HG02571 (cell line): Measurements from ENCODE around the gene MYL6B.
"Not testable (repeated sequence)": the region's sequence is repeated elsewhere in the genome, so short reads cannot be mapped to it uniquely, and the experiment has no call there.

ENCODE experiments used
- ATAC-seq: cut with Tn5 transposase; IDR thresholded peaks from one replicate; pipeline ENCODE4 v1.9.1; 2021; ENCODE audit warnings: mild to moderate bottlenecking, moderate library complexity; ENCODE audit not compliant: unreplicated experiment

Gene MYL6B

DNA sequence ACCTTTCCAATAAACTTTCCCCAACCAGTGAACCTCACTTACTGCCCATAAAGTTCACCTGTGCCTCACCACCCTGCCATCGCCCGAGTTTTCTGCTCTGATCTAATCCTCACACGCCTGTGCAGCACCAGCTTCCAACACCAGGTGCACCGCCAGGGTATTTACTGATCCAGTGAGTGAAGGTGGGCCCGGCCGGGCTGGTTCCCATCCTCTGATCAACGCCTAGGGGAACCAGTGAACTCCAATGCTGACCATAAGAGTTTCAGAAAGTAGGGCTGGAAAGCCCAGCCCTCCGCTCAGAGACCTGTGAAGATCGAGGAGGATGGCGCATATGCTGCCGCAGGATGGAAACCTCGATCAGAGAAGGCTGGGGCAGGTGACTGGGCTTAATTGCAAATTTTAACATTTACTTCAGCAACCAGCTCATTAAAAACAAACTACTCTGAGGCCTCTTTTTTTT is 685 bp upstream of the MYL6B start:
- peak; percentile 37 for ATAC-seq

GRCh38 chr12:56152756-56153677 is 630 bp downstream of the MYL6B start:
- ATAC-seq, result no peak

GRCh38 chr12:56153678-56154065 is 1.3 kb downstream of the MYL6B start:
- ATAC-seq, result no peak

GRCh38 chr12:56154246-56154771 is 1.9 kb downstream of the MYL6B start:
- no peak for ATAC-seq

DNA sequence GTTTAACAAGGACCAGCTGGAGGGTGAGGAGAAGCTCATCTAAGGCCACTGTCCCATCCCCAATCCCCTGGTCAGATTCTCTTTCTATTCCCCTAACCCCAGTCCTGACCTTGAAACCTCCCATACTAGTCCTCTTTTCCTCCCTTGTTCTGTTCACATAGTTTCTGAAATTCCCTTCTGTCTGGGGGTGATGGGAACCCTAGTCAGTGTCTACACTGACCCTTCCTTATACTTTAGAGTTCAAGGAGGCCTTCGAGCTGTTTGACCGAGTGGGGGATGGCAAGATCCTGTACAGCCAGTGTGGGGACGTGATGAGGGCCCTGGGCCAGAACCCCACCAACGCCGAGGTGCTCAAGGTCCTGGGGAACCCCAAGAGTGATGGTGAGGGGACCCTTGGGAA is 2.4 kb downstream of the MYL6B start:
- no peak for ATAC-seq

GRCh38 chr12:56155256-56155845 is 3.0 kb downstream of the MYL6B start:
- no peak for ATAC-seq

GRCh38 chr12:56156464-56157200 is 4.2 kb downstream of the MYL6B start:
- ATAC-seq, result not testable (repeated sequence)

- ATAC-seq, result peak; percentile 15
These were observed 5.0 kb downstream of the MYL6B start for GRCh38 chr12:56157201-56158028.

- ATAC-seq, result peak; percentile 87
These were observed 5.9 kb downstream of the MYL6B start, which contains the start of gene MYL6 for GRCh38 chr12:56158029-56158925. MYL6 (plus strand) TSS chr12:56158359; CDS start chr12:56158402, 43 bp downstream.

DNA sequence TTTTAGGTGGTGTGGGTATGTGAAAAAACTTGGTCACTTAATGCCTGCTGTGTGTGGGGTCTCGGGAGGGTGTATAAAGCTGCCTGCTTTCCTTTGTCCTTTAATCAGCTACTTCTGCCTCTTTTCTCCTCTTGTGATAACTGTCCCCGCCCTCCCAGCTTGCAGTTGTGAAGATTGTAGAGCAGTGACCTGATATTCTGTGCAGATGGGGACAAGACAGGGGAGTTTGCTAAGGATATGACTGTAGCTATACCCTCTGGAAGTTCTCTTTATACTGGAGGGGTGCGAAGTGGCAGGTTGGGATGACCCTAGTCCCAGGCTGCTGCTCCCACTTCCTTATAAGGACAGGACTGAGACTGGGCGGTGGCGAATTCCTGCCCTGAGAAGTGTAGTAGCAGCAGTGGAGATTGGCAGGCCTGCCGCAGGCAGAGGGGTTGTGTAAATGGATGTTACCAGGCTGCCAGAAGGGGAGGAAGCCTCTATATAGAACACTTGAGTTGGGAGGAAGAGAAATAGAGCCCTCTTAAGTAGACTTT is 6.6 kb downstream of the MYL6B start:
- ATAC-seq, result no peak

- no peak for ATAC-seq
These were observed 7.2 kb downstream of the MYL6B start for GRCh38 chr12:56159482-56160192.

- no peak for ATAC-seq
These were observed 7.9 kb downstream of the MYL6B start for GRCh38 chr12:56160193-56160763.

GRCh38 chr12:56160894-56161689 is 8.7 kb downstream of the MYL6B start:
- ATAC-seq, result no peak

DNA sequence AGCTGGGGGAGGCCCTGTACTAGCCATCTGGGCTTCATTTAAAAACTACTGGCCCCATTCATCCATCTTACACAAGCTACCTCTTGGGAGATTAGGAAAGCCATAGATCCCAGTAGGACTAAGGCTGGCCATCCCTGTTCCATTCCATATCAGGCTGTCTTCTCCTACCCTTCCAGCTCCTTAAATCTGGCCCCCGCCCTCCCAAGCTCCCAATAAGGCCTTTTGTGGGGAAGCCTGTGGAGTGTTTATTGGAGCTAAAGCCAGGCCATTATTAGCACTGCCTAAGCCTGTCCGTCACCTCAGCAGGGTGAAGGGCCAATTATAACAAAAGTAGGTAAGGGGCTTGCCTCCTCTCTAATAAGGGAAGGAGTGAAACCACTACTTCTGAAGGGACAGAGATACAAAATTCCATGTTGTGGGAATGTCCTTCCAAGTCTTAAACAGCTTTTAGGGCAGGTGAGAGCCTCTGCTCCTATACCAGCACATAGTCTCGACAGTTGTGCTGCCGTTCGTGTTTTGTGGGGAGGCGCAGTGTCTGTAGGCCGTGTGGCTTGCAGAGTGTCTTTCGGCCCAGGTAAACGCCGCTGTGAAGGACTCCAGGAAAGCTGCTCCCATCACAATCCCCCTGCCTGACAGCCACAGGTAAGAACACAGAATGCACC is 9.4 kb downstream of the MYL6B start:
- no peak for ATAC-seq

GRCh38 chr12:56162468-56163290 is 10.3 kb downstream of the MYL6B start:
- ATAC-seq, result no peak
